DMS153 treated with DMSO at 0.1 percent for 48 hours (cell line): ENCODE measurements around the gene CHKA.

Source experiments
- DNase-seq: peaks from one replicate; lab custom pipeline; 2025; ENCODE audit not compliant: unreplicated experiment; lab: John Stamatoyannopoulos, UW

The CHKA gene

GRCh38 chr11:68121067-68121899 lies at the start of gene CHKA:
CHKA (minus strand) TSS chr11:68121388; CDS start chr11:68121177, 211 bp downstream.
- peak; percentile 79 for DNase-seq

GRCh38 chr11:68169442-68169841 lies 48.3 kb upstream of the CHKA start:
- no peak for DNase-seq

- no peak for DNase-seq
Measured at GRCh38 chr11:68168694-68169093, 47.5 kb upstream of the CHKA start.

- no peak for DNase-seq
Measured at GRCh38 chr11:68167474-68167873, 46.3 kb upstream of the CHKA start.

GRCh38 chr11:68166969-68167368 lies 45.8 kb upstream of the CHKA start:
- no peak for DNase-seq

GRCh38 chr11:68165601-68166000 lies 44.4 kb upstream of the CHKA start:
- no peak for DNase-seq

GRCh38 chr11:68164437-68164836 lies 43.2 kb upstream of the CHKA start:
- no peak for DNase-seq

GRCh38 chr11:68163691-68164090 lies 42.5 kb upstream of the CHKA start:
- DNase-seq: no peak

GRCh38 chr11:68160100-68160695 lies 39.0 kb upstream of the CHKA start:
- DNase-seq: no peak

- no peak for DNase-seq
Measured at GRCh38 chr11:68159665-68160064, 38.5 kb upstream of the CHKA start.

GRCh38 chr11:68159161-68159560 lies 38.0 kb upstream of the CHKA start:
- DNase-seq: no peak

GRCh38 chr11:68158580-68158979 lies 37.4 kb upstream of the CHKA start:
- no peak for DNase-seq

- no peak for DNase-seq
Measured at GRCh38 chr11:68153742-68154141, 32.6 kb upstream of the CHKA start.

GRCh38 chr11:68150037-68150436 lies 28.8 kb upstream of the CHKA start:
- DNase-seq: no peak

GRCh38 chr11:68149417-68149816 lies 28.2 kb upstream of the CHKA start:
- no peak for DNase-seq

- DNase-seq: no peak
Measured at GRCh38 chr11:68148879-68149278, 27.7 kb upstream of the CHKA start.

- no peak for DNase-seq
Measured at GRCh38 chr11:68148071-68148805, 27.1 kb upstream of the CHKA start.

- peak; percentile 81 for DNase-seq
Measured at GRCh38 chr11:68146704-68147474, 25.7 kb upstream of the CHKA start.

GRCh38 chr11:68146010-68146540 lies 24.9 kb upstream of the CHKA start:
- no peak for DNase-seq

- DNase-seq: no peak
Measured at GRCh38 chr11:68145120-68145866, 24.1 kb upstream of the CHKA start.
